ENCODE results near the gene LRSAM1.

GRCh38 chr9:127446713-127447415 is 4.4 kb upstream of the LRSAM1 start:
- TF ChIP-seq CTCF (IDR thresholded peaks at IDR 0.05) (no peak), POLR2A (IDR thresholded peaks at IDR 0.05) (no peak)

All from testis (tissue), 2 donors.